Uterus (tissue), 2 donors: ENCODE measurements around the gene SLC6A6.

Experiments
- CTCF ChIP-seq, 4 experiments: fragments of 200-600 bp in 2 of 4; fragments of 450-650 bp in 2 of 4; sonication (generic) in 2 of 4; IDR thresholded peaks; one replicate each; pipeline ENCODE4 v1.5.1; 2016 to 2019; ENCODE audit warnings: antibody characterized with exemption in 4 of 4, mild to moderate bottlenecking in 2 of 4, moderate library complexity in 1 of 4
- POLR2A ChIP-seq, 2 donors: fragments of 450-650 bp; IDR thresholded peaks; one replicate each; pipeline ENCODE4 v1.6.1; 2016; ENCODE audit warnings: antibody characterized with exemption in 2 of 2, mild to moderate bottlenecking in 1 of 2, moderate library complexity in 1 of 2

- TF ChIP-seq CTCF (IDR thresholded peaks at IDR 0.05) (no peak), POLR2A (IDR thresholded peaks at IDR 0.05) (no peak)
Observed at GRCh38 chr3:14512942-14513327, 110.5 kb downstream of the SLC6A6 start.
